Loucy (cell line): ENCODE measurements around the gene FGF14.

Source experiments
- H2AFZ ChIP-seq: fragments of 200-600 bp; sonication (generic); 2 replicates; pipeline ENCODE4 v1.6.0; 2016; ENCODE audit warnings: antibody characterized with exemption, mild to moderate bottlenecking, low read length, moderate library complexity
- H3F3A ChIP-seq: fragments of 200-600 bp; 2 replicates; pipeline ENCODE4 v1.6.0; 2016; ENCODE audit warnings: antibody characterized with exemption, low read depth, mild to moderate bottlenecking
- H3K27me3 ChIP-seq: fragments of 200-600 bp; sonication (generic); 2 replicates; pipeline ENCODE4 v1.6.1; 2014; ENCODE audit warnings: low read length, mild to moderate bottlenecking; ENCODE audit not compliant: insufficient read depth, poor library complexity, severe bottlenecking
- H3K36me3 ChIP-seq: fragments of 200-600 bp; sonication (generic); 2 replicates; pipeline ENCODE4 v1.6.1; 2016; ENCODE audit warnings: low read length; ENCODE audit not compliant: insufficient read depth
- H3K4me1 ChIP-seq: fragments of 200-600 bp; sonication (generic); 2 replicates; pipeline ENCODE4 v1.5.1; 2014; ENCODE audit warnings: low read length, mild to moderate bottlenecking; ENCODE audit not compliant: insufficient read depth, poor library complexity, severe bottlenecking
- H3K4me2 ChIP-seq: fragments of 200-600 bp; sonication (generic); 2 replicates; pipeline ENCODE4 v1.6.0; 2014; ENCODE audit warnings: antibody characterized with exemption, low read length, low read depth, mild to moderate bottlenecking; ENCODE audit not compliant: poor library complexity, severe bottlenecking
- H3K4me3 ChIP-seq: fragments of 200-600 bp; sonication (generic); 2 replicates; pipeline ENCODE4 v1.5.1; 2014; ENCODE audit warnings: low read length, mild to moderate bottlenecking, mixed read lengths; ENCODE audit not compliant: poor library complexity, severe bottlenecking
- H3K79me2 ChIP-seq: fragments of 200-600 bp; sonication (generic); 2 replicates; pipeline ENCODE4 v1.6.1; 2014; ENCODE audit warnings: low read length; ENCODE audit not compliant: insufficient read depth
- H3K9ac ChIP-seq: fragments of 200-600 bp; sonication (generic); 2 replicates; pipeline ENCODE4 v1.6.0; 2014; ENCODE audit warnings: mild to moderate bottlenecking, low read depth, low read length, moderate library complexity; ENCODE audit not compliant: poor library complexity, severe bottlenecking
- H3K9me2 ChIP-seq: fragments of 200-600 bp; sonication (generic); replicated peaks from 2 replicates; pipeline ENCODE4 v1.6.1; 2016; ENCODE audit warnings: low read depth, low read length, mixed read lengths
- H3K9me3 ChIP-seq: fragments of 200-600 bp; sonication (generic); 2 replicates; pipeline ENCODE4 v1.6.1; 2014; ENCODE audit warnings: mild to moderate bottlenecking, antibody characterized with exemption, low read length, low read depth; ENCODE audit not compliant: insufficient read depth
- H4K20me1 ChIP-seq: fragments of 200-600 bp; sonication (generic); 2 replicates; pipeline ENCODE4 v1.6.0; 2014; ENCODE audit warnings: antibody characterized with exemption, low read length, mild to moderate bottlenecking; ENCODE audit not compliant: insufficient read depth, poor library complexity, severe bottlenecking
- EZH2phosphoT487 ChIP-seq: fragments of 200-600 bp; IDR thresholded peaks from 2 replicates; pipeline ENCODE4 v1.6.1; 2018; ENCODE audit warnings: antibody characterized with exemption, mild to moderate bottlenecking, moderate library complexity, borderline replicate concordance
- TF ChIP-seq, protein P1 (sequence below): fragments of 200-600 bp; sonication (generic); conservative IDR thresholded peaks from 2 replicates; pipeline ENCODE4 v1.5.1; 2014; ENCODE audit warnings: mild to moderate bottlenecking, antibody characterized with exemption, low read length

The FGF14 gene

DNA sequence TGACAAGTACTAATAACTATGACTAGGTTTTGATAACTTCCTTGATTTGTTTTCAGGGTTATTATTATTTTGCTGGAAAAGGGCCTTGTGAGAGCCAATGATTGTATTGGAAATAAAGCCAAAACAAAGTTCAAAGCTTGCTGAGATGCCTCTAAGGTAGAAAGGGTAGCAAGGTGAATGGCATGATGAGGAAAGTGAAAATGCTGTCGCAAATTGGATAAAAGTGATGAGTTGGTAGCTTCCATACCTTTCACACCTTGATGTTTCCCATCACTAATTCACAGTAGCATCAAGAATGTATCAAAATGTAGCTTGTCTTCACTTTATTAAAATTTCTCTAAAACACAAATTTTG lies 259.4 kb downstream of the FGF14 start:
- TF ChIP-seq EZH2phosphoT487, result no peak
- TF ChIP-seq, protein P1, sequence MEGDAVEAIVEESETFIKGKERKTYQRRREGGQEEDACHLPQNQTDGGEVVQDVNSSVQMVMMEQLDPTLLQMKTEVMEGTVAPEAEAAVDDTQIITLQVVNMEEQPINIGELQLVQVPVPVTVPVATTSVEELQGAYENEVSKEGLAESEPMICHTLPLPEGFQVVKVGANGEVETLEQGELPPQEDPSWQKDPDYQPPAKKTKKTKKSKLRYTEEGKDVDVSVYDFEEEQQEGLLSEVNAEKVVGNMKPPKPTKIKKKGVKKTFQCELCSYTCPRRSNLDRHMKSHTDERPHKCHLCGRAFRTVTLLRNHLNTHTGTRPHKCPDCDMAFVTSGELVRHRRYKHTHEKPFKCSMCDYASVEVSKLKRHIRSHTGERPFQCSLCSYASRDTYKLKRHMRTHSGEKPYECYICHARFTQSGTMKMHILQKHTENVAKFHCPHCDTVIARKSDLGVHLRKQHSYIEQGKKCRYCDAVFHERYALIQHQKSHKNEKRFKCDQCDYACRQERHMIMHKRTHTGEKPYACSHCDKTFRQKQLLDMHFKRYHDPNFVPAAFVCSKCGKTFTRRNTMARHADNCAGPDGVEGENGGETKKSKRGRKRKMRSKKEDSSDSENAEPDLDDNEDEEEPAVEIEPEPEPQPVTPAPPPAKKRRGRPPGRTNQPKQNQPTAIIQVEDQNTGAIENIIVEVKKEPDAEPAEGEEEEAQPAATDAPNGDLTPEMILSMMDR, result no peak
- no peaks in the 10 kb centered on the region for H3F3A ChIP-seq

GRCh38 chr13:102141625-102142472 lies 260.0 kb downstream of the FGF14 start:
- Histone ChIP-seq H3K9me2 (no peaks in the 10 kb centered on the region), H2AFZ (no peak overlapping the region), H3K9ac (no peak overlapping the region), H3K4me3 (no peak overlapping the region), H3K79me2 (no peaks in the 10 kb centered on the region), H3F3A (no peaks in the 10 kb centered on the region), H3K9me3 (no peaks in the 10 kb centered on the region), H4K20me1 (no peaks in the 10 kb centered on the region), H3K27me3 (no peaks in the 10 kb centered on the region), H3K4me2 (no peak overlapping the region), H3K4me1 (no peaks in the 10 kb centered on the region), H3K36me3 (no peaks in the 10 kb centered on the region)
- TF ChIP-seq, protein P1, result peak; percentile 81
- no peak for TF ChIP-seq EZH2phosphoT487

More for the DNA sequence above, 259.4 kb downstream of the FGF14 start:
- Histone ChIP-seq H3K4me2 (no peak overlapping the region), H2AFZ (no peak overlapping the region), H3K27me3 (no peaks in the 10 kb centered on the region), H3K4me3 (no peak overlapping the region), H3K4me1 (no peaks in the 10 kb centered on the region), H3K9ac (no peak overlapping the region), H3K9me2 (no peaks in the 10 kb centered on the region), H3K9me3 (no peaks in the 10 kb centered on the region), H3K79me2 (no peaks in the 10 kb centered on the region), H4K20me1 (no peaks in the 10 kb centered on the region), H3K36me3 (no peaks in the 10 kb centered on the region)

DNA sequence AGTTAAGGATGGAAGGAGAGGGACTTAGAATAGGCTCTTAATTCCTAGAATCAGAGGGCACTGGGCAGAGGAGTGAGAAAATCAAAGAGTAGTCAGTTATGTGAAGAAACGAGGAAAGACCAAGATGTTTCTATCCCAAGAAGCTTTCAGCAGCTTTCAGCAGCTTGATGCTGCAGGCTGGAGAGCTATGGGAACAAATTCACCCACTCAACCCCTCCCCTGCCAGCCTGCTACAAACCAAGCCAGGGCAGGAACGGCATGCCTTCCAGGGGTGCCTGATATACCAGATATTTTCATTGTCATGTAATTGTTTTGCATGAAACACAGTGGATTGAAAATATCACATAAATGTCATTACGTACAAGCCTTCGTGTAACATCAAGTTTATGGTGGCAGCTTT lies 262.2 kb downstream of the FGF14 start:
- Histone ChIP-seq H3K9ac (no peak overlapping the region), H3K9me2 (no peaks in the 10 kb centered on the region), H3K36me3 (no peaks in the 10 kb centered on the region), H3F3A (no peaks in the 10 kb centered on the region), H3K4me2 (no peak overlapping the region), H3K4me3 (no peak overlapping the region), H2AFZ (no peak overlapping the region), H3K9me3 (no peaks in the 10 kb centered on the region), H3K79me2 (no peaks in the 10 kb centered on the region), H3K4me1 (no peaks in the 10 kb centered on the region), H3K27me3 (no peaks in the 10 kb centered on the region), H4K20me1 (no peaks in the 10 kb centered on the region)
- TF ChIP-seq, protein P1, result no peak
- no peak for TF ChIP-seq EZH2phosphoT487
